ENCODE data around the gene SEMA3A.

GRCh38 chr7:83956104-83956503 lies 238.5 kb downstream of the SEMA3A start:
- TF ChIP-seq CTCF (conservative IDR thresholded peaks at IDR 0.05; ENCODE audit: low read length) (no peak), EZH2phosphoT487 (IDR thresholded peaks at IDR 0.05; ENCODE audit: borderline replicate concordance, low read depth, low read length) (no peak)

All from OCI-LY7 (cell line).